Measurements from ENCODE around the gene ATXN7L2.
A peak's percentile ranks its signal among the peaks of the same experiment; 100 is the strongest.

The ATXN7L2 gene

DNA sequence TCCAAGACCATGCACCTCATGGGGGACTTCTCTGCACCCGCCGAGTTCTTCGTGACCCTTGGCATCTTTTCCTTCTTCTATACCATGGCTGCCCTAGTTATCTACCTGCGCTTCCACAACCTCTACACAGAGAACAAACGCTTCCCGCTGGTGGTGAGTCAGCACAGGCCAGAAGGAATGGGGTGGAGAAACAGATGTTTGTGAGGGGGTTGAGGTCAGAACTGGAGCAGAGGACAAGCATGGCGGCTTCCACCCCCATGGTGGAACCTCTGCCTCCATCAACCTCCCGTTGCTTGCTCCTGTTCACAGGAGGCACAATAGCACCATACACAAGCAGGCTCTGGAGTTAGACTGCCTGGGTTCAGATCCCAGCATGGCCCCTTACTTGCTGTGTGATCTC lies 6.9 kb upstream of the ATXN7L2 start:
- DNase-seq: no peak

DNA sequence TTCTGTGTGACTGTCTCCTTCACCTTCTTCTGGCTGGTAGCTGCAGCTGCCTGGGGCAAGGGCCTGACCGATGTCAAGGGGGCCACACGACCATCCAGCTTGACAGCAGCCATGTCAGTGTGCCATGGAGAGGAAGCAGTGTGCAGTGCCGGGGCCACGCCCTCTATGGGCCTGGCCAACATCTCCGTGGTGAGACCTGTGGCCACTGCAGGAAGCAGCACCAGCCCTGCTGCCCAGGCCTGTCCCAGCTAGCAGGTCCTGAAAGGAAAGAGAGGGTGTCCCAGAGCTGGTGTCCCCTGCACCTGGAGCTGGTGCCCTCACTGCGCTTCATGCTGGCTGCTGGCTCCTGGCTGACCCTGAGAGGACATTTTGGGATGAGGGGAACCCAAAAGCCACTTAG lies 5.9 kb upstream of the ATXN7L2 start:
- DNase-seq: peak; percentile 17 to 37

DNA sequence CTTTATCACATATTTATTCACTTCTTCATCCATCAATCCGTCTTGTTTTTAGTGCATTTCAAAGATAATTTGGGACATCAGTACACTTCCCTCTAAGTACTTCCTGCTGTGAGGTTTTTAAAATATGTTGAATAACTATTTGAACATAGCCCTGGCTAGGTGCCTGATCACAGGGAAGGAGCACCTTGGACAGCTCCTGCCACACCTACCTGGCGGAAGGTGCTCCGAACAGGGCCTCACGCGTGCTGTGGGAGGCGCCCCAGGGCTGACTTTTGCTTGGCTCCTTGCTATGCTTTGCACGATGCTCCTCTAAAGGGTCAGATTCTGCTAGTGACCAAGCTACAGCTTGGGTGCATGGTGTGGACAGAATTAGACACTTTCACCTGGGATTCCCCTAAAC lies 4.9 kb upstream of the ATXN7L2 start:
- DNase-seq: no peak

DNA sequence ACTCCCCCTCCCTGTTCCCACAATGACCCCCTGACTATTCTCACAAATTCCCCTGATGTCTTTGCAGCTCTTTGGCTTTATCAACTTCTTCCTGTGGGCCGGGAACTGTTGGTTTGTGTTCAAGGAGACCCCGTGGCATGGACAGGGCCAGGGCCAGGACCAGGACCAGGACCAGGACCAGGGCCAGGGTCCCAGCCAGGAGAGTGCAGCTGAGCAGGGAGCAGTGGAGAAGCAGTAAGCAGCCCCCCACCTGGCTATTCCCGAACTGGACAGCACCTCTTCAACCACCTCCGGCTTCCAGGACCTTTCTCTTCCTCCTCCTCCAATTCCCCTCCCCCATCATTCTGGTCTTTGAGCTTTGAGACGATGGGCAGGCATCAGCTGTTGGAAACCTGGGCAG lies 4.4 kb upstream of the ATXN7L2 start:
- DNase-seq: no peak

DNA sequence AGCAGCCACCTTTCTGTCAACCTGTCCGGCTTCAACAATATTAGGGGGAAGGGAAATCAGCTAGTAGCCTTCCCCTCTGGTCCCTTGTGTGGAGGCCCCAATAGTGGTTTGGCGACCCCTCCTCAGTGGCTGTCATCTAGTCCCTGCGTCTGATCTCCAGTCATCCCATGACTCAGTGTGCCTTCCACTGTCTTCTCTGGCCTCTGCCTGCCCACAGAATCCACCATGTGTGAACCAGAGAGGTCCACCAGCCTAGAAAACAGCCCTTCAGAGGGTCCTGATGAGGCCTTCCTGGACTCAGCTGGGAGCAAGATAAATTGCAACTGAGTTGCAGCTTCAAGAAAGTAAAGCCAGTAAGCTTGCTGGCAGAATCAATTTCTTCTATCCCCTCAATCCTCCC lies 3.8 kb upstream of the ATXN7L2 start:
- no peak for DNase-seq

DNA sequence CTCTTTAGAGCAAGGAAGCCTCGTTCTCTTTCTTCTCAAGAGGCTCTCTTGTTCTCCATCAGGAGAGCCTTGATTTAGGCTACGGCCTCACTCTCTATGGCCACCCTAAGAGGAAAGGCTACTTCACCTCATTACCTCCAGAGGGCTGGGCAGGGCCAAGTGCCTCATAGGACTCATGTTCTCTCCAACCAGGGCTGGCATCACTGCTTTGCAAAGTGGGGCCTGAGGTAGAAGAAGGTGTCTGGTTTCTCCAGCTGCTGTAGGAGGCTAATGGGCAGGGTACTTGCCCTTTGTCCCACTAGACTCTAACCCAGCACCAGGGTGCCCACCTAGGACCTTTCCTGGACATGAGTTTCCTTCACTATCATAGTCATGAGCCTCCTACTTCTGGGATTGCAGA lies 2.1 kb upstream of the ATXN7L2 start:
- no peak for DNase-seq

DNA sequence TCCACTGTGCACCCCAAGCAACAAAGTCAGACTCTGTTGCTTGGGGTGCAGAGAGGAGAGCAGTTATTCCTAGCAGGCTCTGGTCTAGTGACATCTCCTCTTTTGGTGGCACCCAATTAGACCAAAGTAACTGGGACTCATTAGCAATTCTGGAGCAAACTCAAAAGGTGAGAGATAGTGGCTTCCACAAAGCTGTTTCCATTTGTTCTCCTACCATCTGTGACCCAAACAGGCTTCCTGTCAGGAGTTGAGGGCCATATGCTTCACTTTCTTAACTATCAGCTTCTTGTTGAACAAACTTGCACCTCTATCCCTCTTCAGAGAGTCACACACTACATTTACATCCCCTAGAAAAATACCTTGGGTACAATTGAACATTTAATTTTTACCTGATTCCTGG lies 1.5 kb upstream of the ATXN7L2 start:
- DNase-seq: no peak

DNA sequence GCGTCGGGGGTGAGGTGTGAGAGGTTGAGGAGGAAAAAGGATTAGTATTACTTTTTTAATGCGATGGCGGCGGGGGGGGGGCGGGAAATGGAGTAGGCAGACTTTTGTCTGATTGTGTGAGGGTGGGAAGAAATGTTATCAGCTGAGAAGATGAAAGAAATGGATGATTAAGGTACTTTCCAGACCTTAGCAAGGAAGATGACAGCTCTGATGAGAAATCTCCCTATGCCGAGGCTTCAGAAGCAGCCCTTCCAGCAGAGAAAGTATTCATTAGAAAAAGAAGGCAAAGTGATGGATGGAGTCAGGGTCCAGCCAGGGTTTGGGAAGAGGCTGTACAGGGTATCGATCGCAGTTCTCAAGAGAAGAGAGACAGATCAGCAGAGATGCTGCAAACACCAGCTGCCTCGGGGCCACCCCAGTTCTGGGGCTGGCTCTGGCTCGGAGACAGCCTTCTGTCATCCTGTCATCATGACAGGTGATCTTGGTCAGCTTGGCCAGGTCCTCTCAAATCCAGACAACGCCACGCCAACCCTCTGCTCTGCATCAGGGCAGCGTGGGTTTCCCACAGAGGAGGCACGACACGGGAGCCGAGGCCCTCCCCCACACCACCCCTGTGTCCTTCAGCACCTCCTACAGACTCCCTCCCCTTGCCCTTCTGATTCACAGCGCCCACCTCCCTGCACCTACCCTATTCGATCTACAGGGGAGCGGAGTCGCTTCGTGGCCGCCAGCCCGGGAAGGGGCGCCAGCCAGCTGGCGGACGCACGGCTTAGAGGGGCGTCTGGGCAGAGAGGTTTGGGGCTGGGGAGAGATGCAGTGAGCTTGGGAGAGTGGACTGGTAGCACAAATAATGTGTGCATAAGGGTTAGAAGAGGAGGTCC lies 674 bp upstream of the ATXN7L2 start:
- no peak for DNase-seq

DNA sequence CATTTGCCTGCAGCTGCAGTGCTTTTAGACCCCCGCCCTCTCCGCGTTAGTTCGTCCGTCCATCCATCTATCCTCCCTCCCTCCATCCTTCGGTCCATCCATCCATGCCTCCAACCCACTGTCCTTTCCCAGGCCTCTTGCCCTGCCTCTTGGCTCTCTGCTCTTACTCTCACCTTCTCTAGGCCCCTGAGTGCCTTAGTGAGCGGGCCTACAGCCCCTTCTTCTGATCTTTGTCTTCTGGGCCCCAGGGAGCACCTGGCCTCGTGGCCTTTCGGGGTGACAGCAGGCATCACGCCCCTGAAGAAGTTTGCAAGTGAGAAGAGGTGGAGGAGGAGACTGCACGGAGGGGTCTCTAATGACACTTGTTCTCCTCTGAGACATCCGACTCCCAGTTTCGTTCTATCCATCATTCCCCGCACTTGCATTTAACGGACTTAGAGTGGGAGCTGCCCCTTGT lies 842 bp downstream of the ATXN7L2 start:
- DNase-seq: no peak

DNA sequence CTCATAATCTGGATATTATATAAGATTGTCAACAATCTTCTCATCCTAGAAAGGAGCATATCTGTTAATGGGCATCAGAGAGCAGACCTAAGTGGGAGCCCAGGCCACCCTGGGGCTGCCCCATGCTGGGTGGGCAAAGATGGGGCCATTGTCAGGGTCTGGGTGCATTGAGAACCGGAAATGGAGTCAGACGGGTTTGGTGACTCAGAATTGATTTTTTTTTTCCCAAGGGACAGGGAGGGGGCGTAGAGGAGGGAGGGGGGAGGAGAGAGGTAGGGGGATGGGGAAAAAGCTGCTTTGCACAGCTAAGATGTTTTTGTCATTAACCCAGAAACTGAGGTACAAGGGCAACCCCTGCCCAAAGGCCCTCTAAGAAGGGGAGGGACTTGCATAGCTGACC lies 1.3 kb downstream of the ATXN7L2 start:
- DNase-seq: no peak

DNA sequence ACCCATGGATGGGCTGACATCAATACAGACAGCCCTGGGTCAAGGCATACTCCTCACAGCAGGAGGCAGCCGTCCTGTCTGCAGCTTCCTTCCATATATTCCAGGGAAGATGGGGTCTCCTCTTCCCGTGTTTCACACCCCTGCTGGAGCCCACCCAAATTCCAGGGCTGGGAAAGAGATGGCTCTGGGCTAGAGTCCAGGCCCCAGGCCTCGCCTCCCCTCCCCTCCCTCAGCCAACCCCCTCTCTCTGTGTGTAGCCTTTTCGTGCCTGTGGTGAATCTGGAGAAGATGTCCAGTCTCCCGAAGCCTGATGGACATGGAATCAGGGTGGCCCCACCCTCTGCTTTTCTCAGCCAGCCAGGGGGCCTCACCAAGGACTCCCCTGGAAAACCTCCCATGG lies 3.6 kb downstream of the ATXN7L2 start:
- DNase-seq: no peak

DNA sequence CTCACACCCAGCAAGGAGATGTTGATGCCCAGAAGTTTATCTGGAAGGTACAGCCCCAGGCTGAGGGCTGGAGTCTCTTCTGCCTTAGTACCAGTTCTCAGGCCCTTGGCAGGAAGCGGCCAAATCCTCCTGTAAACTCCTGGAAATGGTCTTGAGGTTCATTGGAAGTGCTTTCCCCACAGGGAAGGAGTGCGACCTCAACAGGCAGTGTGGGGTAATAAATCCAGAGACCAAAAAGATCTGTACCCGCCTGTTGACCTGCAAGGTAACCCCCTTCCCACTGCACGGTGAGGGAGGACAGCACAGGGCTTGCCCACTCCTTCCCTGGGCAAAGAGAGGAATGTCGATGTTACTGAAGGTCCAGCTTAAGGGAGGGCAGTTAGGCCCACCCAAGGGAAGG lies 4.5 kb downstream of the ATXN7L2 start:
- no peak for DNase-seq

DNA sequence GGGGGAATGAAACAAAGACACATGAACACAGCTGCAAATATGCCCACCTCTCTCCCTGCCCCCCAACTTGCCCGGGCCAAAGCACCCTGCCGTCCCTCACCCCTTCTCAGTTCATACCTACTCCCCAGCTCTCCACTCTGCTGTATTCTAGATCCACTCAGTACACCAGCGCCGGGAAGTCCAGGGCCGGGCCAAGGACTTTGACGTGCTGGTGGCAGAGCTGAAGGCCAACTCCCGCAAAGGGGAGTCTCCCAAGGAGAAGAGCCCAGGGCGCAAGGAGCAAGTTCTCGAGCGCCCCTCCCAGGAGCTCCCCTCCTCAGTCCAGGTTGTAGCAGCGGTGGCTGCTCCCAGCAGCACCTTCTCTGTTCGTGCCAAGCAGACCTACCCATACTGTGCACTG lies 5.0 kb downstream of the ATXN7L2 start:
- no peak for DNase-seq

DNA sequence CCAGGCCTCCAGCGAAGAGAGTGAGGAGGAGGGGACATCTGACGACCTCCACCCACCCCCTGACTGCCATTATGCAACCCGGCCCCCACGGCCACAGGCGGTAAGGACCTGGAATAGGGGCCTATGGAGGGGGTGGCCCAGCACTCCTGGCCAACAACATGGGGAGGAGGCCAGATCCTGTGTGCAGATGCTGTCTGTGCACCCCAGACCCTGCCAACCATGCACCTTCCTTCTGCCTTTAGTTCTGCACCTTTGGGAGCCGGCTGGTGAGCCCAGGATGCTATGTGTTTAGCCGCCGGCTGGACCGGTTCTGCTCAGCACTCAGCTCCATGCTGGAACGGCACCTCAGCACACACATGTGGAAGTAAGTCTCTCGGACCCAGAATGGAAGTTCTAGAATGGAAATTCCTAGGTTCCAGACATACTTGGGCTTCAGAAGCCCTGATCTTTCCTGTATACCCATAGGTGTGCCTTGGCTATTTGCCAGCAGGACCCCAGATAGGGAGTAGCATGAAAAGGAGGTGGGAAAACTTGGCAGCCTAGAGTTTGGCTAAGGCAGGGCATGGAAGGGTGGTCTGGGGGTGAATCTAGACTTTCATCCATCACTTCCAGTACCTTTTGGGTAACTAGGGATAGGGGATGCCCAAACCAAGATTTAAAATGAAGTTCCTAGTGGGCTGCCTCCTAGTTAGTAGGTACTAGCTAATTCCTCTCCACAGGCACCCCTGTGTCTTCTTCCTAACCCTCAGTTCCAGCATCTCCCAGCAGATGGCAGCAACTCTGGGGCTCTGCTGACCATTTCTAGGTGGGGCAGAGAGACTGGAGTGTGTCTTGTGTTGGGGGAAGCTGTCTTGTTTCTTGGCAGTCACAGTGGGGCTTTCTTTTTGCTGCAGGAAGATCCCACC lies 6.6 kb downstream of the ATXN7L2 start:
- peak; percentile 74 to 79 for DNase-seq

DNA sequence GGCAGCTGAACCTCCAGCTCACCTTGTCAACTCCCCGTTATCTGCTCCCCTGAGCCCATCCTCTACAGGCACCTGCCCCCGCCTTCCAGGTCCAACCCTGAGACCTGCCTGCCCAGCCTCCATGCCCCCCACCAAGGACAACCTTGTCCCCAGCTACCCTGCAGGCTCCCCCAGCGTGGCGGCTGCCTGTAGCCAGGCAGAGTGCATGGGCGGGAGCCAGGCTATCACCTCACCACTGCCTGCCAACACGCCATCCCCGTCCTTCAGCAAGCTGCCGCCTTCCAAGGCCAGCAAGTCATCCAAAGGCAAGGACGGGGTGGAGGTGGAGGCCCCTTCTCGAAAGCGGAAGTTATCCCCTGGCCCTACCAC lies 7.2 kb downstream of the ATXN7L2 start:
- no peak for DNase-seq

DNA sequence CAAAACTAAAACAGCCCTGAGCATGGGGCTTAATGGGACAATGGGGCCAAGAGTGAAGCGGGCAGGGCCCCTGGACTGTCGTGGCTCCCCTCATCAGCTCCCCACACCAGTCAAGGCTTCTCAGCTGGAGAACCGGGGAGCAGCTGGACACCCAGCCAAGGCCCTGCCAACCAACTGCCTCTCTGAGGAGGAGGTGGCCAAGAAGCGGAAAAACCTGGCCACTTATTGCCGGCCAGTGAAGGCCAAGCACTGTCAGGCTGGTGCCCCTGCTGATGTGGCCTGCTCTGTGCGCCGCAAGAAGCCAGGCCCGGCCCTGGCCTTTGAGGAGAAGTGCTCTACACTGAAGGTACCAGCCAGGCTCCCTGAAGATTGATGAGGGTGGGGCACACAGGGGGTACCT lies 7.7 kb downstream of the ATXN7L2 start:
- no peak for DNase-seq

DNA sequence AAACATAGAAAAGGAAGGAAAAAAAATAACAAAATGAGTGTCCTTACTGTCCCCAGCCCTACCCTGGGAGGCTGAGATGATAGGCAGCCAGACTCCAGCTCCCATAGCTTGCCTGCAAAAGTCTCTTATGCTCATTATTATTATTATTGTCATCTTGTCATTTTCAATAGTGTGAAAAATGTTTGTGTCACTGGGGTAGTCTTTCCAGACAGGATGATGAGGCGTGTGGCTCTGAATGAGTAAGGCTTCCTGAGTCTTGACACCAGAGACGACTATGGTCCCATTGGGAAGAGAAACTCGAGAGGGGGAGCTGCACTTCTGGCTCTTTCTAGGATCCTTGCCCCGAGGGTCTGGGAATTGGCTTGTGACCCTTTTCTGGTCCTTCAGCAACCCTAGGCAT lies 9.1 kb downstream of the ATXN7L2 start:
- DNase-seq: no peak

DNA sequence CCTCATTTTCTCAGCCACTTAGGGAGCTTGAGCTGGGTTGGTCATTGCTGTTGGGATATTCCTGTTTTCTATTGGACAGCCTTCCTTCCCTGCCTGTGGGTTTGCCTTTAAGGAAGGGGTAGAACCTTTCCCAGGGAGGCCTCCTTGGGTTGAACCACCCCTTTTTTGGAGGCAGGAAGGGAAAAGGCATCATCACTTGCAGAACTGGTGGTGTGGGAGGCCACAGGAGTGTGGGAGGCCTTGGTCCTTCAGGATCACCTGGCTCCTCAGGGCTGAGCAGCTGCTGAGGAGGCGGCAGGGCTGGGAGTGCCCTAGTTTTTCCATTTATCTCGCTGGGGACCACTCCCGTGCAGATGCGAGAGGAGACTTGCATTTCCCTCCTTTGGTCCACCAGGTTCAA lies 9.5 kb downstream of the ATXN7L2 start:
- DNase-seq: no peak

DNA sequence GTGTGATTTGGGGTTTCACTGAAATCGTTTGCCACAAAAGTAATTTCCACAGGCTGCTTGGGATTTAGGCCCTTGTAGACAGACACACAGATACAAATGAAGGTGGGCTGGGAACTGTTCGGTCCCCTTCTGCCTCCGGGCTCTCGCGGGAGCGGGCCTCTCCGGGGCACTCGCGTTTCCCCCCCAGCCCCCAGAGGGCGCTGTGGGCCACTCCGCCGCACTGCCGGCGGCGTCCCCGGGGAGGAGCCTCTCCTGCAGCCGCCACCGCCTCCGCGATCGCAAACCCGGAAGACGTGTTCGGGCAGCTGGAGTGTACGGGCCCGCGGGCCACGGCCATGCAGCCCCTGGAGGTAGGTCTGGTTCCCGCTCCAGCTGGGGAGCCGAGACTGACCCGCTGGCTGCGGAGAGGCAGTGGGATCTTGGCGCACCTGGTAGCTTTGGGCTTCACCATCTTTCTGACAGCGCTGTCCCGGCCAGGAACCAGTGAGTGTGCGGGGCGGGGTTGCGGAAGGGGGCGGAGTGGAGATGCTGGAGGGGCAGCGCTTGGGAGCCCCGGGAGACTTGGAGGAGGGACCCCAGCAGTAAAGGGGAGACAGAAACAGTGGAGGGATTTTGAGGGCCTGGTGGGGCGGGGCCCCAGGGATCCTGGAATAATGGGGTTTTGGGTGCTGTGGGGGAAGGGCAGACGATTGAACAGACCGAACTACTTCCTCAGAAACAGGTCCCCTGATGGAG lies 10.3 kb downstream of the ATXN7L2 start, which contains the start of gene CYB561D1:
TSS of gene CYB561D1 (plus strand) at position 290 of the 735 bp plus-strand sequence. CDS start at position 336, 46 bp downstream.
- DNase-seq: peak; percentile 87 to 90

DNA sequence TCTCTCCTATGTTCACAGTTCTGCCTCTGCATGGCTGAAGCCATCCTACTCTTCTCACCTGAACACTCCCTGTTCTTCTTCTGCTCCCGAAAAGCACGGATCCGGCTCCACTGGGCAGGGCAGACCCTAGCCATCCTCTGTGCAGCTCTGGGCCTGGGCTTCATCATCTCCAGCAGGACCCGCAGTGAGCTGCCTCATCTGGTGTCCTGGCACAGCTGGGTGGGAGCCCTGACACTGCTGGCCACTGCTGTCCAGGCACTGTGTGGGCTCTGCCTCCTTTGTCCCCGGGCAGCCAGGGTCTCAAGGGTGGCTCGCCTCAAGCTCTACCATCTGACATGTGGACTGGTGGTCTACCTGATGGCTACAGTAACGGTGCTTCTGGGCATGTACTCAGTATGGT lies 12.0 kb downstream of the ATXN7L2 start:
- no peak for DNase-seq

DNA sequence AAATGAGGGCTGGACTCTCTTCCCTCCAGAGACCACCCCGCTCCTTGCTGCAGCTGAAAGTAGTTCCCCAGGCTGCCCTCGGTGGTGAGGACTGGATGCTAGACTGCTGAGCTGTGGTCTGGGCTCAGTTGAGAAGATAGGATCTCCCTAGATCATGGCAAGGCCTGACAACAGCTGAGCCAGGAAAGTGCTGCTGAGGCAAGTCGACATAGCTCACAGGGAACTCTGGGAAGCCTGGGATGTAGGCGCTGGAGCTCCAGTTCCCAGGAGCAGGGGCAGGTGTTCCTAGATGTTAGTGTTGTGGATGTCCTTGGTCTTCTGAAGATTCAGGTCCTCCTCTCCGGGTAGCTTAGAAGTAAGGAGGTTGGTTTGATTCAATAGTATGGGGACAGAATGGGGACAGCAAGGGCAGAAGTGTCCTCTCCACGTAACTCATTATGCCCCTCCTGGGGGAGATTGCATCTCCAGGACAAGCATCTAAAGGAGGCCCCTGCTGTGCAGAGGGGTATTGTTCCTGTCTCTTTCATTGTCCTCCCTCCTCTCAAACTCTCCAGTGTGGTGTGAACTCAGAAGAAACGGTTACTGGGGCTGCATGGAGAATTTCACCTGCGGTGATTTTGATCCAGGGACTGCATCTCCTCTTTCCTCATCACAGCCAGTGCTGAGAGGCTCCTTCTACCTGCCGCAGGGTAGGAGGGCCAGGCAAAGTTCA lies 13.9 kb downstream of the ATXN7L2 start:
- DNase-seq: no peak

DNA sequence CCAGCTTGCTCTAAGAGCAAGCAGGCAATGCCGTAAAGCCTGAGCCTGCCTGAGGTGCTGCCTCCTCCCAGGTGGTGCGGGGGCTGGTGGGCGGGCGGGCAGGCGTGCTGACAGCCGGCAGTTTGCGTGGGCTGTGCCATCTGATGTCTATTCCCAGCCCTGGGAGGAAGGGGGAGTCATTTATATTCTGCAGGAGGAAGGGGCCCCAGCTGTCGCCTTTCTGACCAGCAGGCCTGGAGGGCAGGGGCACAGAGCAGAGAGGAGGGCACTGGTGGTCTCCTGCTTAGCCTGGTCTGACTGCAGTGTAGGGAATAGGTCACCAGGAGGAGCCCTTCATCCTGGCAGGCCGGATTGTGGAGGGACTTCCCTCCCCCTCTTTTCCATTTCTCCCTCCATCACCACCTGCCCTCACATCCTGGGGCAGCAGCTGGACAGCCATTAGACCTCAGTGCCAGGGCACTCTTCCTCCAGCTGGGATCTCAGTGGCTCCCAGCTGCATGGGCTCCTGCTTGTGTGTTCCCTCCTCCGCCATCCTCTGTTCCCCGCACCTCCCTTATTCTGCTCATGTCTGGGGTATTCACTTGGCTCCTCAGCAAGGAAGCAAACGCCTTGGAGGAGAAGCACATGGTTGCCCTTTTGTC lies 14.6 kb downstream of the ATXN7L2 start:
- no peak for DNase-seq

All from inflammatory macrophage (primary cell).